Posterior cingulate gyrus (tissue), 11 donors: Measurements from ENCODE around the gene MND1.
"Not testable (repeated sequence)": the region's sequence is repeated elsewhere in the genome, so short reads cannot be mapped to it uniquely, and the experiment has no call there.

Experiments used
- DNase-seq, 10 donors: peaks; one replicate each; pipeline versions ENCODE4 v3.0.0 to v3.0.0-alpha.2; 2020 to 2021; ENCODE audit warnings: mixed read lengths in 3 of 10
- intact Hi-C: fragments of 100-400 bp; cut with DNase I; formaldehyde crosslinking; loops from one replicate; pipeline ENCODE4 v1.15.1; 2023

The MND1 gene

DNA sequence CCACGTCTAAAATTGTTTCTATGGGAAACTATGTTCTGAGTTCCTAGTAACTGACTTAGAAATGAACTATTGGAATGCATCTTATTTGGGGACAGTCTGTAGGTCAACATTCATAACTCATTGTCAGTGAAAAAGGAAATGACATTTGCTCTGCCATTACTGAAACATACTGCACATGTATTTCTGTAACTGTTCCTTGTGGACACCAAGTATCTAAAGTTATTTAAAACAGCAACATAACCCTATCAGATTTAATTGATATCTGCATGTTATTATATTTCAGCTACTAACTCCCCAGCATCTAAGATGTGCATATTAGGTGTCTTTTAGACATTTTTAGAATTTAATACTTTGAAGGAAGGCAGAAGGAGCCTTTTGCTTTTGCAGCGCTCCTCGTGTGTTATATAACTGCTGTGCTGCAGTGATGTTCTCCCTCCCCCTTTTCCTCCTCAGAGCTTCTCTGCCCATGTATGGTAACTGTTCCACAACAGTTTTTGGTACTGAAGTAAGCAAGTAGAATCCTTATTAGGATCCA, 84.5 kb downstream of the MND1 start:
- peak in 1 of 10 donors; percentile 11 for DNase-seq
- intact Hi-C loops, result no loop called here

DNA sequence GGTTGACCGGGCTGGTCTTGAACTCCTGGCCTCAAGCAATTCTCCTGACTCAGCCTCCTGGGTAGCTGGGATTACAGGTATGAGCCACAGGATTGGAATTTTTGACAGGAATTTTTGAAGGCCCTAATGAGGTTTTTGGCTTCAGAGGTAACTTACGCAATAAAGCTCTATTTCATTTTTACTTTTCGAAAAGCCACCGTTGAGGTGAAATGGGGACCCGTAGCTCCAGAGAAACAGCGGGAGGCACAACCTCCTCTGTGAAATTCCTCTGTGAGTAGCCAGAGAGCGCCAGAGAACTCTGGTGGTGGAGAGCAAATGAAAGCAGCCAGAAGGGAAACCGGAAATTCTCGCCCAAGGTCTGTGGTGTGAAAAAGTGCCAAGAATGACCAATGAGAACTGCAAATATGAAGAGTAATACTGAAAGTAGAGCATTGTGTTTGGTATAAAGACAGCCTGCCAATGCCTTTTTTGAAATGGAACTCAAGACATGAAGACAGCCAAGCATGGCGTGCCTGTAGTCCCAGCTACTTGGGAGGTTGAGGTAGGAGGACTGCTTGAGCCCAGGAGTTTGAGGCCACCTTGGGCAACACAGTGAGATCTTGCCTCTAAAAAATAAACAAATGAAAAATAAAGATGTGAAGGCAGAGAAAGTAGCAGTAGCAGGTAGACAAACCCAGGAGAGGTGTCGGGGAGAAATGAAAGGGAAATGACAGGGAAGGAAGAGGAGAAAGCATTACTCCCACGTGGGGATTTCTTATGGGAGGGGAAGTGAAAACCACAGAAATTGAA, 88.7 kb downstream of the MND1 start:
- peak in 1 of 10 donors; percentile 17 for DNase-seq

DNA sequence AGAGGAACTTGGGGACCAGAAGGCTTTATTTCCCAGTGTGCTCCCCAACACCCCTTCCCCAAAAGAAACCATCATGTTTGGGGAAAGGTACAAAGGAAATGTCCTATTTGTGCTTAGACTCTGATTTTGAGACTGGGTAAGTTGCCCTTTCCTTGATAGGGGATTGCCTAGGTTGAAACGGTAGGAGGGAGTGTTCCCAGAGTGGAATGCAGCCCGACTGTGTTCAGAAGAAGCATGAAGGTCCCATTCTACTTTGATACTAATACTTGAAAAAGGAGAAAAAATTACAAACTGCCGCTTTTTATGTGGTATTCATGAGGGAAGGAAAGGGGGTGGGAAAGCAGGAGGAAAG, 89.2 kb downstream of the MND1 start:
- intact Hi-C loops, result loop anchor here (10.0 kb wide), 1 partner anchor 141 kb away; no protein-coding TSS in a partner anchor

More for the DNA sequence above, 88.7 kb downstream of the MND1 start:
- intact Hi-C loops, result loop anchor here (10.0 kb wide), 1 partner anchor 142 kb away; no protein-coding TSS in a partner anchor

DNA sequence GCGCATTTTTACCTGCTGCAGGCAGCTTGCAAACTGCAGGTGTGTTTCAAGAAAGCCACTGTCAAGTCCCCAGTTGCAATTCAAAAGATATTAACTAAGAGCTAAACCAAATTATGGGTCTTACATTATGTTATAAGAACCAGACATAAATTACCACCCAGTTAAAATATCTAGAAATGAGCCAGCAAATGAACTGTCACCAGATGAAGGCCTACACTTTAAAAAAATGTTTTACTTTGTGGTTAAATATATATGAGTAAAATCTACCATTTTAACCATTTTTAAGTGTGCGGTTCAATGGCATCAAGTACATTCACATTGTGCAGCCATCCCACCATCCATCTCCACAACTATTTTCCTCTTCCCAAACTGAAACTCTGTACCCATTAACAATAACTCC, 89.7 kb downstream of the MND1 start:
- no peak for DNase-seq
- intact Hi-C loops, result loop anchor here (10.0 kb wide), 1 partner anchor 141 kb away; no protein-coding TSS in a partner anchor

More for the DNA sequence above, 89.2 kb downstream of the MND1 start:
- no peak for DNase-seq

DNA sequence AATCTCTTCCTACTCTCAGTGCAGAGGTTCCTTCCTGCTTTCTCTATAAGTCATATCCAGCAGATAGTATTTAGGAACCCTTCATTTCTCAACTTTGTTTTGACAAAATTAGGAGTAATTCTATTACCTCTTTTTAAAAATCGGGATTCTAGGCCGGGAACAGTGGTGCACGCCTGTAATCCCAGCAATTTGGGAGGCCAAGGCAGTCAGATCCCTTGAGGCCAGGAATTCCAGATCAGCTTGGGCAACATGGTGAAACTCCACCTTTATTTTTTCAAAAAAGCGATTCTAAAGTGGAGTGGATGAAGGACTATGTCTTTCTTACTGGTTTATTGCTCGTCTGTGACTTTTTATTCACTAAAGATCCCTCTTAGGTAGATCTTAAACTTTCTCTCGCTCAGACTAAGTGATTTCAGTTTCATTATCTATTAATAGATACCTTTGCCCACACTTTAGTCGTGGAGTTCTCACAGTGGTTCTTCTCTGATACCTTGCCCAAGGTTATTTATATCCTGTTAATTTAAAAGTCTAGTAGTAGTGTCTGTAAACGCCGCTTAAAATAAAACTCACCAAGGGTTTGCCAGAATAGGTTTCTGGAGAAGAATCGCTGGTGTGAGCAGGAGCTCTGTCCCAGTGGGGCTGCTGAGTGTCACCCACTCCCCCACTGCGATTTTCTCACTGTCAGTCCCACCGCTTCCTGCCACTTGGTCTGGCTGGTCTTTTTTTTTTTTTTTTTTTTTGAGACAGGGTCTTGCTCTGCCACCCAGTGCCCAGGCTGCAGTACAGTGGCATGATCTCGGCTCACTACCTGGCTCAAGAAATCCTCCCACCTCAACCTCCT, 94.6 kb downstream of the MND1 start:
- DNase-seq, result no peak
- intact Hi-C loops, result loop anchor here (10.0 kb wide), 1 partner anchor 136 kb away; no protein-coding TSS in a partner anchor

DNA sequence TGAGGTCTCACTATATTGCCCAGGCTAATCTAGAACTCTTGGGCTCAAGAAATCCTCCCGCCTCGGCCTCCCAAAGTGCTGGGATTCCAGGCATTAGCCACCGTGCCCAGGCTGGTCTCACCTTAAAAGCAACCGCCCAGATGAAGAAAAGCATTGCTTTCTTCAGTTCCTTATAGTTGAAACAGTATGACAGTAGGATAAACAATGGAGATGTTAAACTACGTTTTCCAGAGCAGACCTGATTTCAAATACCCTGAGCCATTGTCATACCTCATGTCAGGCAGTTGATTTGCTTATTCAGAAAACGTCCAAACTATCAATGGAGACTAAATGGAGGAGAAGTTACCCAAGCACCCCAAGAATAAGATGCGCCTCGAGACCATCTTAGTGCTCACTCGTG, 95.3 kb downstream of the MND1 start:
- intact Hi-C loops, result loop anchor here (10.0 kb wide), 1 partner anchor 135 kb away; no protein-coding TSS in a partner anchor
- DNase-seq, result no peak

DNA sequence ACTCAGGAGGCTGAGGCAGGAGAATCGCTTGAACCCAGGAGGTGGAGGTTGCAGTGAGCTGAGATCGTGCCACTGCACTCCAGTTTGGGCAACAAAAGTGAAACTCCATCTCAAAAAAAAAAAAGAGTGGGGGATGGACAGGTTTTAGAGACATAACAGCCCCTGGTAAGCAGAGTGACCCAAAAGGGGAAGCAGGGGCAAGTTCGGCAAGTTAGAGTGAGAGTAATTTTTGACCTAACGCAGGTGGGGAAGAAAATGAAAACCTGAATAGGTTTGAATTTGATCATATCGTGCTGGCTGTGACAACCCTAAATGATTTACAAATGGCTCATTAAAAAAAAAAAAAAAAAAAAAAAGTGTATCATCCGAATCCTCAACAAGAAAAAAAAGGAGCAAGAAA, 96.0 kb downstream of the MND1 start:
- intact Hi-C loops, result no loop called here
- DNase-seq, result no peak

DNA sequence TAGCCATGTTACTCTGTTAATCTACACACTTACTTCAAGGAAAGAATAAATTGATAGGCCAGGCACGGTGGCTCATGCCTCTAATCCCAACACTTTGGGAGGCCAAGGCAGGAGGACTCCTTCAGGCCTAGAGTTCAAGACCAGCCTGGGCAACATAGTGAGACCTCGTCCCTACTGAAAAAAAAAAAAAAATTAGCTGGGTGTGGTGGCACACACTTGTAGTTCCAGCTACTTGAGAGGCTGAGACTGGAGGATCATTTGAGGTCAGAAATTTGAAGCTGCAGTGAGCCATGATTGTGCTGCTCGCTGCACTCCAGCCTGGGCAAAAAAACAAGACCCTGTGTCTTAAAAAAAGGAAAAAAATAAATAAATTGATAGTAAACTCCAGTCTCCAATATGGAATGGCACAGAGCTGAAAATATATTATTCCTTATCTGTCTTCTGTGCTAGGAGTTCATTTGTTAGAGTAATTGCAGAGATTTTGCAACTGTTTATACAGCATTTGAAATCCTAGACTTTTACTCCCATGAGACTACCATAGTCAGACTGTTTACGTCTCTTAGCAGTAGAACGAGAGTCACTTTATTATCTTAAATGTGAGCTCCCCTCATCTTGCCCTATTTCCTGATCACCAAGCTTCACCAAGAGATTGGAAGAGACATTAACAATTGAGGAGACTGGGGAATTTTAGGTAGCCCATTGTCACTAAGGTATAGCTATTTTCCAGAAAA, 102.9 kb downstream of the MND1 start:
- DNase-seq, result no peak
- intact Hi-C loops, result no loop called here

DNA sequence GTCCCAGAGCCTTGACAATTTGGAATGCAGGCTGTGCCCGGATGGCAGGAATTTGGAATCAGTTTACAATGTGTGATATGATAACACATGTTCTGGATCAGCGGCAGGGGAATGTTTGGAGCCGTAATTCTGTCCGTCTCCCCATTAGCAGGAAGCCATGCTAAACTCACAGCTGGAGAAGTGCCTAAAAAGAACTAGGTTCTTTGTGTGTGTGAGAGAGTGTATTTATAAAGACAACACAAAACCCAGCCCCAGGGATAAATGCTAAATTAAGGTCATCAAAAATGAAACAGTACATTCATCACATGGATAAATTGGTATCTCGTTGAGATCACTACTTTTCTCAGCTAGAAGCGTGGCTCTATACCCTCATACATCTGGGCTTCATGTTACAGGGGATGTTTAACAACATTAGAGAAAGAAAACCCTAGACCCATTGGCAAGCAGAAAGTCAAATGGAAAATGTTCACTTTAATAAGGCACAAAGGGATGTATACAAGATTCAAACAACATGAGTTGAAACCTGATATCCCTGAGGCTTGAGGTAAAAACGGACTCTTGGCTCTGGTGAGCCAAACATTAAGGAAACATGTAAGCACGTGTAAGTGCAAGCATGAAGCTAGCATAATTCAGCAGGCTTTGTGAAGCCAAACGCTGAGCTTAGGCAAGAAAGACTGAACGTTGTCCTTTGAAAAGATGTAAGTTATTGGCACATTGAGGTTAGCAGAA, 103.7 kb downstream of the MND1 start:
- no peak for DNase-seq
- intact Hi-C loops, result no loop called here

DNA sequence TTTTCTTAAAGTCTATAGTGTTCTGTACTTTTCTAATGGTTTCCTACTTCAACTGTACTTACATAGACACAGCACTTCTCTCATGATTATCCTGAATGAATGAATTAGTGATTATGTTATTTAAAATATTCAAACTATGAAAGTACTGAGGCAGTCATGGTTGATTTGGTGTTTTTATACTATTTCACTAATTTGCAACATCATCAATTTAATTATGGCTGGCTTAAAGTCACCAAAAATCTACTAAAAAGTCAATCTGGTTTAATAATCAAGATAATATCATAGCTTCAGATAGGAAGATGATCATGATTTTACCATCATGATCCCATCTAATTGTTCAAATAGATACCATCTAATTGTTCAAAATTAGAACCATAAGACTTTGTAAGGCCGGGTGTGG, 104.8 kb downstream of the MND1 start:
- intact Hi-C loops, result no loop called here
- no peak for DNase-seq

DNA sequence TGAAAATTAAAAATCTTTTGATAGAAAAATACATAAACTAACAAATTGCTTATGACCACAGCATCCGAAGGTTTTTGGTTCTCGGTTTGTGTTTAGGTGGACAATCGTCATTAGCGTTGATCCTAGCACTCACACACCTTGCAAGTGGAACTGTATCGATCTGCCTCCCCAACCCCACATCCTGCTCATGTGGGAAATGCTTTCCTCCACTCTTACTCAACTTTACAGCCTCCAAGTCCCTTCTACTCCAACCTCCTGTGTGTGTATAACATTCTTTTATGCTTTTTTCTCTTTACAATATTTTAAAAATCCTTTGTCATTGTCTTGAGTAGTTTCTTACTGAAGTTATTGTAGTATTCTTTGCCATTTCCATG, 106.0 kb downstream of the MND1 start:
- DNase-seq, result no peak
- intact Hi-C loops, result no loop called here

DNA sequence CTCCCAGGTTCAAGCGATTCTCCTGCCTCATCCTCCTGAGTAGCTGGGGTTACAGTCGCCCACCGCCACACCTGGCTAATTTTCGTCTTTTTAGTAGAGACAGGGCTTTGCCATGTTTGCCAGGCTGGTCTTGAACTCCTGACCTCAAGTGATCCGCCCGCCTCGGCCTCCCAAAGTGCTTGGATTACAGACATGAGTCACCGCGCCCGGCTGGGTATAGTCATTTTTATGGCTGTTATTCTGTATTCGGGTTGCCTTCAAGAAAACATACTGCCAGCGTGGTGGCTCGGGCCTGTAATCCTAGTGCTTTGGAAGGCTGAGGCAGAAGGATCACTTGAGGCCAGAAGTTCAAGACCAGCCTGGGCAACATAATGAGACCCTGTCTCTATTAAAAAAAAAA, 106.7 kb downstream of the MND1 start:
- intact Hi-C loops, DNase-seq: not testable (repeated sequence)

DNA sequence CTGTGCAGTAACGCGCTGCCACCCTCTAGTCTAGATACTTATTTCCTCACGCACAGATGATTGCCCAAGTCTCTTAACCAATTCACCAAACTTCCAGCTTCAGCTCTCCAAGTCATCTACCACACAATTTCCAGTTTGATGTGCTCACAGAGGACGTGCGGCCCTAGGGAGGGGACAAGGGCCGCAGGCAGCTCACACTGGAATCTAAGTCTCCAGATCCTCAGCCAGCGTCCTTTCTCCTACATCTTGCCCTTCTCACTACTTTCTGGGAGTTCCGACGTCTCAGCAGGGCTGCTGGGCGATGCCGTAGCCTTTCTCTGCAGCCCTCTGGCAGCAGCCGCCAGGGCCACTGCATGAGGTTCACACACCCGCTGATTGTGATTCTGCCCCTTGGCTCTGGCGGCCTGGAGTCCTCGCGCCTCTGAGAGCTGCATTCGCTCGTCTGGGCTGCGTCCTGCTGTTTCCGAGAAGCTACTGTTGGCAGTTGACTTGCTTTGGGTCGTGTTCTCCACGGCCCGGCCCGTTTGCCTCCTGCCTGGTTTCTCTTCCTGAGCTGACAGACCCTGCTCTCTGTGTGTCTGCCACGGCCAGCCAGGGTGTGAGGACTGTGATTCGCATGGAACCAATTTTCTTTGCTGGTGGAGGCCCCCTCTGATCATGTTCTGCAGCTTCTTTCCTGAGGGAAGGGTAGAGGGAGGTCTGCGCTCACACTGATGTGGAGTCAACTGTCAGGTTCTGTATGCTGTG, 107.6 kb downstream of the MND1 start:
- peak in 1 of 10 donors; percentile 85 for DNase-seq
- intact Hi-C loops, result no loop called here

DNA sequence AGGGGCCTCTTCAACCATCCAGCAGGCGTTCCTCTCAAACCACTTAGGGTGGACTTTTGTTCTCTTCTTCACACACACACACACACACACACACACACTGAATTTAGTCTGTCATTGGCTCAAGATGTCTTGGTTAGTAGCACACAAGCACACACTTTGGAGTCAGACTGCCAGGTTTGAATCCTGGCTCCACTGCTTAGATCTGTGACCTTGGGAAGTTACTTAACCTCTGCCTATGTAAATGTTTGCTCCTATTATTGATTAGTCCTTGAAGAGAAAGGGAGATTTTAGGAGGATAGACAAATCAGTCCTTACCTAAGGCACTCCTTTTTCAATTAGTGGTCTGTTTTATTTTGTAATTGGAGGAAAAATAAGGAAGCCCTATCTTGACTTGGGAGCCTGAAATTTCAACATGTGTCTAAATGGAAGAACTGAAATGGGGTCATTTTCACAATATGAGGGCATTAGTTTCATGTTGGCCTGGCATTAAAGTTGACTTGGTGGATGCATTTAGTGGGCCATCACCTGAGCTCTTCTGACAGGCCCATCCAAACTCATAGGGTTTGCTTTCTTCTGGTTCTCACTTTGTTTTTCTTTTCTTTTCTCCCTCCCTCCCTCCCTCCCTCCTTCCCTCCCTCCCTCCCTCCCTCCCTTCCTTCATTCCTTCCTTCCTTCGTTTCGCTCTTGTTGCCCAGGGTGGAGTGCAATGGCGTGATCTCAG, 108.3 kb downstream of the MND1 start:
- intact Hi-C loops, result no loop called here
- no peak for DNase-seq

DNA sequence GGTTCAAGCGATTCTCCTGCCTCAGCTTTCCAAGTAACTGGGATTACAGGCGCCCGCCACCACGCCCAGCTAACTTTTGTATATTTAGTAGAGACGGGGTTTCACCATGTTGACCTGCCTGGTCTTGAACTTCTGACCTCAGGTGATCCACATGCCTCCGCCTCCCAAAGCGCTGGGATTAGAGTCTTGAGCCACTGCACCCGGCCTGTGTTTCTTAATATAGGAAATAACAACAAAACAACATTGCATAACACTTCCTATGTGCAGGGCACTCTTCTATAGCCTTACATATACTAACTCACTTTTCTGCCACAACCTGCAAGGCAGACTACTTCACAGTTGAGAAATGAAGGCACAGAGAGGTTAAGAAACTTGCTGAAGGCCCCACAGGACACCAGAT, 108.9 kb downstream of the MND1 start:
- intact Hi-C loops, result no loop called here
- DNase-seq, result no peak

DNA sequence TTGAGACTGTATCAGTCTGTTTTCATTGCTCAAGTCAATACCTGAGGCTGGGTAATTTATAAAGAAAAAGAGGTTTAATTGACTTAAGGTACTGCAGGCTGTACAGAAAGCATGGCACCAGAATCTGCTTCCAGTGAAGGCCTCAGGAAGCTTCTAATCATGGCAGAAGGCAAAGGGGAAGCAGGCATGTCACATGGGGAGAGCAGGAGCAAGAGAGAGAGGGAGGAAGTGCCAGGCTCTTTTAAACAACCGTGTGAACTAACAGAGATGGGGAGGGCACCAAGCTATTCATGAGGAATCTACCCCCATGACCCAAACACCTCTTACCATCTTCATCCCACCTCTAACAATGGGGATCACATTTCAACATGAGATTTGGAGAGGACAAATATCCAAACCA, 114.5 kb downstream of the MND1 start:
- intact Hi-C loops, result no loop called here
- no peak for DNase-seq

DNA sequence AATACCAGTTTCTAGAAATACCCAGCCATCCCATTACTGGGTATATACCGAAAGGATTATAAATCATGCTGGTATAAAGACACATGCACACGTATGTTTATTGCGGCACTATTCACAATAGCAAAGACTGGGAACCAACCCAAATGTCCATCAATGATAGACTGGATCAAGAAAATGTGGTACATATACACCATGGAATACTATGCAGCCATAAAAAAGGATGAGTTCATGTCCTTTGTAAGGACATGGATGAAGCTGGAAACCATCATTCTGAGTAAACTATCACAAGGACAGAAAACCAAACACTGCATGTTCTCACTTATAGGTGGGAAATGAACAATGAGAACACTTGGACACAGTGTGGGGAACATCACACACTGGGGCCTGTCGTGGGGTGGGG, 117.1 kb downstream of the MND1 start:
- not testable (repeated sequence) for DNase-seq
- intact Hi-C loops, result loop anchor here (10.0 kb wide), 1 partner anchor 317 kb away; no protein-coding TSS in a partner anchor

DNA sequence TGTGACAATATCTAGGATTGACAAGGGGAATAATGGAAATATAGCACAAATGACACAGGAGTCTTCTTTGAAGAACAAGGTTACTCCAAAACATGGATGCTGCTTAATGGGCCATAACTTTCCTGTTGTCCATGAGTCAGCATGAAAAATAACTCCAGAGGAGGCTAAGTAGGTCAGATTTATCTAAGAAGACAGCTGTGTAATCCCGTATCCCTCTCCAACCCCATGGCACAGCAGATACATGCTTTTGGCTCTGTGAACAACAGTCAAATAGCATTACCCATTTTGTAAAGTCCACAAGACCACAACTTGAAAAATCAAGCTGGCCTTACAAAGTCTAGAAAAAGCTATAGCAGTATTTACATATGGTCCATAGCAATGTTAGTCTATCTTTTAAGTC, 119.6 kb downstream of the MND1 start:
- intact Hi-C loops, result loop anchor here (1.0 to 10.0 kb wide), 2 partner anchors 110 to 319 kb away; no protein-coding TSS in a partner anchor
- no peak for DNase-seq
